ENCODE data around the gene CDC34. TPM values are rescaled to one million over a fixed set of nuclear protein-coding genes. Genes with fewer than 3 reads are reported as not detected.

CDC34 gene
- total RNA-seq, 1 experiment from 2014 or later: 87.4 TPM

DNA sequence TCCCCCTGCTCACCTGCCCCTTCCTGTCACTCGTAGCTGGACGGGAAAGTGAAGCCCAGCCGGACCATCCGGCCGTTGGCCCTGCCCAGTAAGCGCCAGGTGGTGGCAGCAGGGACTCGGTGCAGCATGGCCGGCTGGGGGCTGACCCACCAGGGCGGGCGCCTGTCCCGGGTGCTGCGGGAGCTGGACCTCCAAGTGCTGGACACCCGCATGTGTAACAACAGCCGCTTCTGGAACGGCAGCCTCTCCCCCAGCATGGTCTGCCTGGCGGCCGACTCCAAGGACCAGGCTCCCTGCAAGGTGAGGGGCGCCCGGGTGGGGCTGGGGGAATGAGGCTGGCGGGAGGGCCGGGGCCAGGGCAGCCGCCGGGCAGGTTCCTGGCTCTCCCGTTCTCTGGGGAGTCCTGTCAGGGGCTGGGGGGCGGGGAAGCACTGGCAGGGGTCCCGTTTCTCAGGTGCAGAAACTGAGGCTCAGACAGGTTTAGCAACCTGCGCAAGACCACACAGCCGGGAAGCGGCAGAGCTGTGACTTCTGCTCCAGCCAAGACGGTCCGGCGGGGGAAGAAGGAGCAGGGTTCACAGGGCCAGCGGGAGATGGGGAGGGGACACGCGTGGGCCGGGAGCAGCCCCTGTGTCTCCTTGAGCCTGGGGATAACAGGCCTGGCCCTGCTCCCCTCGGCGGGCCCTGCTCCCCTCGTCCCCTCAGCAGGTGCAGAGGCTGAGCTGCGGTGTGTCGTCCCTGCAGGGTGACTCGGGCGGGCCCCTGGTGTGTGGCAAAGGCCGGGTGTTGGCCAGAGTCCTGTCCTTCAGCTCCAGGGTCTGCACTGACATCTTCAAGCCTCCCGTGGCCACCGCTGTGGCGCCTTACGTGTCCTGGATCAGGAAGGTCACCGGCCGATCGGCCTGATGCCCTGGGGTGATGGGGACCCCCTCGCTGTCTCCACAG is 17.6 kb downstream of the CDC34 start (continued):
- TF ChIP-seq, protein P1, sequence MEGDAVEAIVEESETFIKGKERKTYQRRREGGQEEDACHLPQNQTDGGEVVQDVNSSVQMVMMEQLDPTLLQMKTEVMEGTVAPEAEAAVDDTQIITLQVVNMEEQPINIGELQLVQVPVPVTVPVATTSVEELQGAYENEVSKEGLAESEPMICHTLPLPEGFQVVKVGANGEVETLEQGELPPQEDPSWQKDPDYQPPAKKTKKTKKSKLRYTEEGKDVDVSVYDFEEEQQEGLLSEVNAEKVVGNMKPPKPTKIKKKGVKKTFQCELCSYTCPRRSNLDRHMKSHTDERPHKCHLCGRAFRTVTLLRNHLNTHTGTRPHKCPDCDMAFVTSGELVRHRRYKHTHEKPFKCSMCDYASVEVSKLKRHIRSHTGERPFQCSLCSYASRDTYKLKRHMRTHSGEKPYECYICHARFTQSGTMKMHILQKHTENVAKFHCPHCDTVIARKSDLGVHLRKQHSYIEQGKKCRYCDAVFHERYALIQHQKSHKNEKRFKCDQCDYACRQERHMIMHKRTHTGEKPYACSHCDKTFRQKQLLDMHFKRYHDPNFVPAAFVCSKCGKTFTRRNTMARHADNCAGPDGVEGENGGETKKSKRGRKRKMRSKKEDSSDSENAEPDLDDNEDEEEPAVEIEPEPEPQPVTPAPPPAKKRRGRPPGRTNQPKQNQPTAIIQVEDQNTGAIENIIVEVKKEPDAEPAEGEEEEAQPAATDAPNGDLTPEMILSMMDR (IDR thresholded peaks at IDR 0.05 in 2 of 3, conservative IDR thresholded peaks at IDR 0.05 in 1 of 3; ENCODE audit: borderline replicate concordance in 1 of 3, insufficient read depth in 1 of 3, low read depth in 2 of 3, low read length in 2 of 3): no peak

DNA sequence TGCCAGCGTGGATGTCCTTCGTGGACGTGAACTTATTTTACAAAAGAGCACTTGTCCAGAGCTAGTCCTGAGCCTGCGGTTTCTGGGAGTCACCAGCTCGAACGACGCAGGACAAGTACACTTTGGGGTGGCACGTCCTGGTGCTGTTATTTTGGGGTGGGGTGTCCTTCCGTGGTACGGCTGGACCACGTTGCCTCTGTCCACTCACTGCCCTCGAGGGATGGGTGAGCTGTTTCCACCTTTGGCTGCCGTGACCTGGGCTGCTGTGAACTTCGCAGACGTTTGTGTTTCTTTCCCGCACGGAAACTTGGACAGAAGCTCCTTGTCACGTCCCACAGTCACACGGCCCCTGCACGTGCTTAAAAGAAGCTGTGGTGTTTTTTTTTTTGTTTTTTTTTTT is 23.3 kb downstream of the CDC34 start:
- Histone ChIP-seq H4K20me1 (ENCODE audit: insufficient read depth) (no peaks in the 10 kb centered on the region), H3K4me3 (replicated peaks in 1 of 2; ENCODE audit: low read depth in 1 of 2, low read length in 2 of 2) (no peak overlapping the region), H3K36me3 (ENCODE audit: control insufficient read depth in 1 of 2, insufficient read depth in 2 of 2, low read length in 2 of 2) (no peaks in the 10 kb centered on the region), H3K27me3 (ENCODE audit: insufficient read depth, low read length) (no peaks in the 10 kb centered on the region), H3K9ac (ENCODE audit: low read length) (no peak overlapping the region), H3K9me3 (ENCODE audit: control insufficient read depth in 1 of 2, insufficient read depth in 1 of 2, low read depth in 1 of 2, low read length in 2 of 2) (no peaks in the 10 kb centered on the region), H3K79me2 (ENCODE audit: insufficient read depth, low read length) (no peaks in the 10 kb centered on the region), H3K4me2 (ENCODE audit: low read length) (no peak overlapping the region), H3K9me2 (ENCODE audit: insufficient read depth) (no peaks in the 10 kb centered on the region), H2AFZ (ENCODE audit: low read depth, low read length, poor library complexity, severe bottlenecking) (no peak overlapping the region), H3K27ac (ENCODE audit: low read depth, low read length) (no peak overlapping the region), H3K4me1 (ENCODE audit: control insufficient read depth in 1 of 2, insufficient read depth in 2 of 2, low read length in 2 of 2) (peaks cover 17 to 18% of the 10 kb centered on the region in 2 experiments)
- ATAC-seq: no peak
- no peak for TF ChIP-seq EZH2phosphoT487 (IDR thresholded peaks at IDR 0.05; ENCODE audit: borderline replicate concordance)
- TF ChIP-seq EGR1 (IDR thresholded peaks at IDR 0.05; ENCODE audit: low read depth): no peak
- no peak for TF ChIP-seq CEBPB (IDR thresholded peaks at IDR 0.05; ENCODE audit: low read depth)
- TF ChIP-seq POLR2A (IDR thresholded peaks at IDR 0.05; ENCODE audit: borderline replicate concordance, extremely low read depth, insufficient read depth, insufficient read length): no peak
- TF ChIP-seq SIN3A (IDR thresholded peaks at IDR 0.05; ENCODE audit: low read depth): no peak
- TF ChIP-seq ZFX (IDR thresholded peaks at IDR 0.05): no peak
- TF ChIP-seq FOSL1 (IDR thresholded peaks at IDR 0.05; ENCODE audit: low read depth): no peak
- TF ChIP-seq CBX3 (IDR thresholded peaks at IDR 0.05; ENCODE audit: low read depth): no peak
- TF ChIP-seq RAD21 (IDR thresholded peaks at IDR 0.05; ENCODE audit: low read depth): no peak
- no peak for TF ChIP-seq ZNF274 (IDR thresholded peaks at IDR 0.05; ENCODE audit: low read depth, low read length)
- TF ChIP-seq, protein P2, sequence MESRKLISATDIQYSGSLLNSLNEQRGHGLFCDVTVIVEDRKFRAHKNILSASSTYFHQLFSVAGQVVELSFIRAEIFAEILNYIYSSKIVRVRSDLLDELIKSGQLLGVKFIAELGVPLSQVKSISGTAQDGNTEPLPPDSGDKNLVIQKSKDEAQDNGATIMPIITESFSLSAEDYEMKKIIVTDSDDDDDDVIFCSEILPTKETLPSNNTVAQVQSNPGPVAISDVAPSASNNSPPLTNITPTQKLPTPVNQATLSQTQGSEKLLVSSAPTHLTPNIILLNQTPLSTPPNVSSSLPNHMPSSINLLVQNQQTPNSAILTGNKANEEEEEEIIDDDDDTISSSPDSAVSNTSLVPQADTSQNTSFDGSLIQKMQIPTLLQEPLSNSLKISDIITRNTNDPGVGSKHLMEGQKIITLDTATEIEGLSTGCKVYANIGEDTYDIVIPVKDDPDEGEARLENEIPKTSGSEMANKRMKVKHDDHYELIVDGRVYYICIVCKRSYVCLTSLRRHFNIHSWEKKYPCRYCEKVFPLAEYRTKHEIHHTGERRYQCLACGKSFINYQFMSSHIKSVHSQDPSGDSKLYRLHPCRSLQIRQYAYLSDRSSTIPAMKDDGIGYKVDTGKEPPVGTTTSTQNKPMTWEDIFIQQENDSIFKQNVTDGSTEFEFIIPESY (IDR thresholded peaks at IDR 0.05; ENCODE audit: extremely low read depth, insufficient replicate concordance, low read length): no peak
- no peak for DNase-seq (ENCODE audit: low read depth, low spot score)
- intact Hi-C loops (cut with micrococcal nuclease): no loop called here
- ChIA-PET CTCF (interaction anchor here (2.8 kb wide), 1 partner anchor 44 kb away, joined by 12 read pairs; no protein-coding TSS in a partner anchor), RAD21 (ENCODE audit: low non-redundant PET in 1 of 2, low total read pairs in 2 of 2, uncharacterized antibody in 2 of 2, unreplicated experiment in 2 of 2) (no interaction called here), POLR2A (no interaction called here)
- BruUV-seq (replicated peaks): no TSS peak
